ENCODE data around the gene BCL2L11.

Gene BCL2L11

DNA sequence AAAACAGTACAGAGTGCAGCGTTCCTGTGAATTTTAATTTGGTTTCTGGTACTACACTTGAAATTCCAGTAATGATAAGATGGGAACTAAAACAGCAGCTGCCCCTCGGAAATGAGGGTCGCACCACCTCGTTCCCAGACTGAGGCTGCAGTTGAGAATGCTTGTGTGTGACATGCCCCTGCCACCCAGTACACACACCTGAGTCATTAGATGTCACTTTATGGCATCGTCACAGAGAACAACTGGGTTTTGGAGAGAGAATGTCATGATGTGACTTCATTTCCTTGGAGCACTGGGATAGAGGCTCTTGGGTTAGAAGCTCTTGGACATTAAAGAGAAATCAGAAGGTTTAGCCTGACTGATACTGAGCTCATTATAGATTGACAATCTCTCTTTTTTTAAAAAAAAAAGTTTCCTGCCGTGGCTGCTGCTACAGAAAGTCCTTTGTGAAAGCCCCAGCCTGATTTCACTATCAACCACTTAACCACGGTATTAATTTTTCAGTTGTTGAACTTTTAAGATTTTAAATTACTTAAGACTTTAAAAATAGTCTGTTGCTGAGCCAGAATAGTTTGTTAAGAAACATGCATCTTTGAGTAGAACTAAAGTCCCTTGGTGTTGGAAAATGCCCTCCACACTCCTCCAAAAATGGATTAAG lies 24.5 kb downstream of the BCL2L11 start:
- no peak for DNase-seq

DNA sequence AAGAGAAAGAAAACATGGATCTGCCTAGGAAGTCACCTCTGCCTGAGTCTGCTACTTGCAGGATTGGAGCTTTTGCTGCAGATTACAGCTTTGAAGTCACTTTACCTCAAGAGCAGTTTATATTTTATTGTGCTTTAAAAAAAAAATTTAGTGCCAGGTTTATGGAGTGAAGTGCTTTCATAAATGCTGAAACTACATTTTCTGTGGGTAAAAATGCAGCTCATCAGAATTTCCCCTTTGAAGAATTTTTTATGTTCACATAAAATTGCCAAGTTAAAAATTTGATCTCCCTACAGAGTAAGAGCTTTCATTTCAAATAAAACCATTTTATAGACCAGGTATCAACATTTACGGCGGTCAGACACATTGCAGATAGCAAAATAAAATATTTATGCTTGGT lies 25.2 kb downstream of the BCL2L11 start:
- no peak for DNase-seq

DNA sequence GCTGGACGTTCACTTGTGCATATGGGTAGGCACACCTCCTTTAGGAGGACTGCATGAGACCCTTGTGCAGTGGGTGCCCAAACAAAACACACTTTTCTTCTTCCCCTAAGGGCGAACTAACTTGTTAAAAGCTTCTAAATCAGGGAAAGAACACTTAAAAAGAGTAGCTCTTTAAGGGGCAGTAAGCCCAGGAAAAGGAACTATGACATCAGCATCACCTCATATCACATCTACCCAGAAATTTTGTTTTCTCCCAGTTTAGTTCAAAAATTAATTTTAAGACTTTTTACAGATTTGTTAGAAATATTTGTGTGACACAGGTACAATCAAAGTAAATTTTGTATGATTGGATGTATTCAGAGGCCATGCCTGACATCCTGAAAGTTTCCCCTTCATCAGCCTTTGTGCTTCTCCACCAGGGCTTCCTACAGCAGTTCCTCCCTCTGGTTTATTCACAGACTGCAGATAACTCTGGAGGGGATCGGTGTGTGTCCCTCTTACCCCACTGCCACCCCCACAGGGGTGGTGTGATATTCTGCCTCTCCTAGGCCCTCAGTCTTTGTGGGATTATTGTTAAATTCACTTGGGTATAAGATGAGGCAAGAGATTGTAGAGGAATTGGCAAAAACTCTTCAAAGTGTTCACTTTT lies 27.6 kb downstream of the BCL2L11 start:
- no peak for DNase-seq

DNA sequence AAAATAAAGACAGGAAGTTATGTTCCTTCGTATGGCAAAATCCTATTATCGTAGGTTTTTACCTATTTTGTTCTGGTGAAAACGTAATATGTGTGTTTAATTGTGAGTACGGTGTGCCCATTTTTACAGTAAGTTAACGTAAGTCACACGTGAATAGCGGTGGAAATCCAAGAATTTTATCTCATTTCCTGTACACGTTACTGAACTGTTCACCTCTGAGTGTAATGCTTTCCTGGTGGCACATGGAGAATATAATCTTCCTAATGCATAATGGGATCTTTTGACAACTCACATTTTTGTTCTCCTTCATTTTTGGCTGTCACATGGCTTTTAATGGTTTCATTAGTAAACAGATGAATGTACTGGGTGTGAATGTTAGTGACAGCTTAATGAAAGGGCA lies 28.2 kb downstream of the BCL2L11 start:
- DNase-seq: no peak

DNA sequence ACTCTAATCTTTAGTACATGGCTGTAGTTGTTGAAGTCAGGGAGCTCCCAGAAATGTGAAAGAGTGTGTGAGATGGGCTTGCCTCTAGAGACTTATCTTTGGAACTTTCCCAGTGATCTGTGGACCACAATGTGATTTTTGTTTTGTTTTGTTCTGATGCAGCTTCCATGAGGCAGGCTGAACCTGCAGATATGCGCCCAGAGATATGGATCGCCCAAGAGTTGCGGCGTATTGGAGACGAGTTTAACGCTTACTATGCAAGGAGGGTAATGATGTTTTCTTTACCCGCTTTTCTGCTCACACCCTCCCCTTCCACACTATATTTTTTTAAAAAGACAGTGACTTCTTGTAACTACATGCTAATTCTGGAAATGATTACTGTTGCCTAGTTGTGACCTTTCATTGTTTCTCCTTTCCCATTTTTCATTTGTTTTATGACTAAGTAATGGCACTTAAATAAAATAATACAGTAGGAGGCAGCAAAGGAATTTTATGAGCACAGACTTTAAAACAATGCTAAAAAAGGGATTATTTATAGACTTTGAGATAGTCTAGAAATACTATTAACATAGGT lies 29.3 kb downstream of the BCL2L11 start:
- no peak for DNase-seq

DNA sequence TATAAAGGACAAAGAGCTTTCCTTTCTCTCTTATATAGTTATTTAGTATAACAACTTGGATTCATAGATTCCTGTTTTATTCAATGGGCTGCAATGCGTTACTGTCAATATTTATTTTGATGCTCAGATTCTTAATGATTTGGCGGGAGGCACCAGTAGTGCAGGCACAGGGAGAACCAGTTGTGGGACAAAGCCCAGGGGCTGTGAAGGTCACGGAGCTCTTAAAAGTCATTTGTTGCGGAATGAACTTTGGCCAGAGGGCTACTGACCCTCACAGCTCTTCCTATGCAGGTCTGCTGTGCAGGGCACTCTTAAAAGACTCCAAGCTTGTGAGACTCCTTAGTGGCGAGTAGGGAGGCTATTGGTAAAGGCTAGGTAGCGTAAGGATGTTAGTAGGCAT lies 34.0 kb downstream of the BCL2L11 start:
- no peak for DNase-seq

DNA sequence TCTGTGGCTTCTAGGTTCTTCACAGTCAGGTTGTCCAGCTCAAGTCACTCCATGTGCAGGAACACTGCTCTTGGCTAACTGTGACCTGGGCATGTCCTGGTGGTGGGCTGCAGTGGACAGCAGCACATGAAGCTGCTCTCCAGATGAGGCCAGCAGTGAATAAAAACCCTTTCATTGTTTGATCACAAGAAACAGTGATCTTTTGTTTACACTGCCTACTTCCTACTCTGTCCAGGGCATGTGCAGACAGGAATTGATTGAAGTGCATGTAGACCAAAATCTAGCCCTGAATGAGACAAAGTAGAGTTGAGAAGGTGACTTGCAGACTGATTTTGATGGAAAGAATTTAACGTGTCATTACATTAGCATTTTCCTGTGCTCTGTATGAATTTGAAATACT lies 34.9 kb downstream of the BCL2L11 start:
- no peak for DNase-seq

DNA sequence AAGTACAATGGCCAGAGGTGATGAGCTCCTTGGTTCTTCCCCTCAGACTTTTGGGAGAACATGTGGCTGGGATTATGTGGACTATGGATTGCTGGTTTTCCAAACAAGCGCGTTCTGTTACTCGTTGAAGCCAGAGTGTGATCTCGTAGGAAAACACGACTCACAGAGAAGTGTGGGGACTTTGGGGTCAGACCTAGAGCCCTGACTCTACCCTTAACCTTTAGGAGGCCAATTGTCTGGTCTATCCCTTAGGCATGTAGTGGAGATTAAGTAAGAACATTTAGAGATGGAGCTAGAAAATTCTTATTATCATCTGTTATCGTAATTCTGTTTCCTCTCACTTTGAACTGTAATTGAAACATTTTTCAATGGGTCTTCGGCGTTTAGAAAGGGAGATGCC lies 35.8 kb downstream of the BCL2L11 start:
- no peak for DNase-seq

DNA sequence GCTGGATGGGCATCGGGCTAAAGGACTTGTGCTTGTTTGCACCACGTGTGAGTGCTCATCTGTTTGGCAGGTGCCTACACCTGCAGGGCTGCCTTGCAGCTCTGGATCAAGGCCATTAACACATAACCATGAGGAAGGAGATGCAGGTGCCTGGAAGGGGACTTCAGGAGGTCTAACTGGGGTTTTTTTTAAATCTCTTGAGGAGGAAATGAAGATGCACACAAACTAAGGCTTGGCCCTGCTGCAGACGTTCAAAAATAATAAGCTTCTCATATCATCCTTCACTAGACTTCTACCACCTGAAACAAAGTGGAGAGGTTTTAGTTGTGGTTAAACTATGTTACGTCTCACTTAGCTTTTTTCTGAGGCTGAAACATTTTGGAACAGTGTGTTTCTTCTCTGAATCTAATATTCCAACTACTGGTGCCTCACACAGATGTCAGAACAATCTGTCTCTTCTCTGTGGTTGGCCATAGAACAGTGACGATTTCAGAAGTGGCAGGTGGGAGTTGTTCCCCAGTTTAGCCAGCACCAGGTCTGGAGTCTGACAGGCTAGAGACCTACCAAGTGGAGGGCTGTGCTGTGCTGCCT lies 36.5 kb downstream of the BCL2L11 start:
- DNase-seq: no peak

DNA sequence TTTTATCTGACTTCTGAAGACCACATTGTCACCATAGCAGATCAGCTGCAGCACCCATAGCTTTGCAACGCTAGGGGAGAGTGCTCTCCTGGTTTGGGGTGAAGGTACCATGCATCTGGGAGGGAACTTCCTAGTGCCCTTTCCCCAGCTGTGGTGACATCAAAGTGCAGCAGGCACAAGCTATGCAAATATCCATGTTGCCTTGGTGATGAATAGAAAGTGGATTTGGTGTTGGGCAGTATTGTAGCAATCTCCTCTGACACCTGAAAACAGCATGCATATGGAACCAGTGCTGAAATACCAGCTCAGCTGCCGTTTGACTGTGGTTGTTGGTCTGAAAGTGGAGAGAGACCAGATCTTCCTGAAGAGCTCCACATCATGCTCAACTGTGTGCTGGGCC lies 37.1 kb downstream of the BCL2L11 start:
- no peak for DNase-seq

DNA sequence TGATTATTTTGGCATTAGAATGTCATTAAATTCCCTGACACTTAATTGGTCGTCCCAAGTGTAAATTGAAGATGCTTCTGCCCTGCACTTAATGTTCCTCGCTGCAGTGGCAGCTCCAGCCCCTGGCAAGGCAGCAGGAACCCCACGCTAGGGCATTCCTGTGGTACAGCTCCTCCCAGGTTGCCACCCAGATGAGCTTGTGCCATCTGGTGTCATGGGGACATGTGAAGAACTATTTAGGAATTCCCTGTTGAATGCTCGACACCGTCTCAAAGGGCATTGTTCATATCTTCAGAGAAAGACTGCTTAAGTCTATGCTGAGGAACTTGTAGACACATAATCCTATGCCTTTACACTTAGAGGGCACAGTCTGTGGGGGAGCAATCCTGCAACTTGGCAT lies 38.9 kb downstream of the BCL2L11 start:
- no peak for DNase-seq

DNA sequence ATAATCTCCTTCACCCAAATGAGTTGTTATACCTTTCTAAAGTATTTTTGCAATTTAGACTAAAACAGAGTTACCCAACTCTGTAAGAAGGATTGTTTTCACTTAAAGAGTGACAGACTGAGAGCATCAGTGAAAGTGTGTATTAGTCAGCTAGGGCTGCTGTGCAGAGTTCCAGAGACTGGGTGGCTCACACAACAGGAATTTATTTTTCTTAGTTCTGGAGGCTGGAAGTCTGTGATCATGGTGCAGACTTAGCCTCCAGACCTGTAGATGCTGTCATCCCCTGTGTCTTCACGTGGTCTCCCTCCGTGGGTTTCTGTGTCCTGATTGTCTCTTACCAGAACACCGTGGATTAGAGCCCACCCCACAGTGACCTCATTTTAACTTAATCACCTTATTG lies 40.0 kb downstream of the BCL2L11 start:
- no peak for DNase-seq

DNA sequence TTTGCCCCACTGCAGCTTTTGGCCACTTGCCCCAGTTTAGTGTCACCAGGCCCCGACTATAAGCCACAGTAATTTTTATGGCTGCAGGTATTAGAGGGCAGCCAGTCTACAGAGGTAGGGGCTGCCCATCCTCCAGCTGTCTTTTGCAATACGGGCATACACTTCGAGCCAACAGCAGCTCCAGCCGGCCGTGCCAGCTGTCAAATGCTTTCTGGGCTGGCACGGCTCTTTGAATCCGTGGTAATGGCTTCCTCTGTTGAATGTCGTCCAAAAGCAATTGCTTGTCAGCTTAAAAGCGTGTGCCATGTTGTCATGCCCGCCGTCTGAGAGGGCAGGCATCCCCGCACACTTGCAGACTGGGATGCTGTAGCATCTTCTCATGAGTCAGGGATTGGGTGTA lies 41.3 kb downstream of the BCL2L11 start:
- no peak for DNase-seq

DNA sequence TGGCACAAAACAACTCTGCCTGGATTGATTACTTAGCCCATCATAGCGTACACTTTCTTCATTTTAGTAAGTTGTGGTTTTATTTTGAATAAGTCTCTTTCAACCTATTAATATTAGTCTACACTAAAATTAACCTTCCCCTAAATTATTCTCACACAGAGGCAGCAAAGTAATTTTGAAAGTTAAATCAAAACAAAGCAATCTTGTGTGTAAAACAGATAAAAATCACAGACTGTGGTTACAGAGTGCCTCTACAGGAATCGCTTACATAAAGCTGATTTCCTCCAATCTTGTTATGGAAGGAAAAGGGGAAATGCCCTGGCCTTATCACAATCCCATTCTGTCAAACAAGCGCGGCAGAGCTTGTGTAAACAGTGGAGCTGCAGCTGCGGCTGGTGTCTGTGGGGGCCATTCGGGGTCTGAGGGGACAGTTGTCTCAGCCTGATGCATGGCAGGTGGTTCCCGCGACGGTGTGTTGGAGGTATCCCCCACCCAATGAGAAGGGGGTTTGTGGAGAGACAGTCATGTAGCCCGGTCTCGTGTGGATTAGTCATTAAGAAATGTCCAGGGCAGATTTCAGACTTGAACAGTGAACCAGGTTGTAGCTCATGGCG lies 42.1 kb downstream of the BCL2L11 start:
- DNase-seq: no peak

DNA sequence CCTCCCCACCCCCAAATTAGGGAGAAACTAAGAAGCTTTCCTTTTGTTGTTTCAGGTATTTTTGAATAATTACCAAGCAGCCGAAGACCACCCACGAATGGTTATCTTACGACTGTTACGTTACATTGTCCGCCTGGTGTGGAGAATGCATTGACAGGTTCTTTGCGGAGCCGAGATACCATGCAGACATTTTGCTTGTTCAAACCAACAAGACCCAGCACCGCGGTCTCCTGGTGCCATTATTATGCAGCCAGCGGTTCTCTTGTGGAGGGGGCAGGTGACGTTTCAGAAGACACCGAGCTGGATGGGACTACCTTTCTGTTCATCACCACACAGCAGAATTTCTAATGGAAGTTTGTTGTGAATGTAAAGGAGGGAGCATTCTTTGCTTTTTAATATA lies 43.4 kb downstream of the BCL2L11 start:
- no peak for DNase-seq

DNA sequence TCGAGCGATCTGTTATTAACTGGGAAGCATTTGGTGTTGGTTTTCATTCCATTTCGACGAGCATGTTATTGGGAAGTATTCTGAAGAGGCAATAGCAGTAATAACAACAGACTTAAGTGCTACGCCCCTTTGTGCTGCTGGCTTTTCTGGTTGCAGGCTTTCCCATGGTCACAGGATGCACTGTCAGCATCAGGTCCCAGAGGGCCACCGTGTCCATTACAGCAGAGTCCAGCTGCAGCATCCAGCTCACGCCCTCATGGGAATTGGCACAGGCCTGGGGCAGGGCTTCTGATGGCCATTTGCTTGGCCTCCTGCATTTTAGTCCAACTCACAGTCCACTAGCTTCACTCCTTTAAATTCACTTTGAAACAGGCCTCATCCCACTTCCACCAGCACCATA lies 44.4 kb downstream of the BCL2L11 start:
- no peak for DNase-seq

DNA sequence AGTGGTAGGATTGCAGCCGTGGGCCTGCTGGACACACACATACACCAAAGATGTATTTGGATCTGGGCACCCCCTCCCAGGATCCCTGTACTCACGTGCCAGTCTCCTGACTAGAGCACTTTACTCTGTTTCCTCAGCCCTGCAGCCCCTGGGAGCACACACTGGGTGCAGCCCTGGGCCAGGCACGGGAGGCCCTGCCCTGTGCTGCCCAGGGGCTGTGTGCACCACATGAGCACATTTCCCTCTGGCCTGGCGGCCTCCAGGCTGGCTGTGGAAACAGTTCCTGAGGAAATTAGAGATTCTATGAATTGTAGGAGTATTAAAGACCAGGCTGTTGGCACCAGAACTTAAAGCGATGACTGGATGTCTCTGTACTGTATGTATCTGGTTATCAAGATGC lies 45.4 kb downstream of the BCL2L11 start:
- no peak for DNase-seq

DNA sequence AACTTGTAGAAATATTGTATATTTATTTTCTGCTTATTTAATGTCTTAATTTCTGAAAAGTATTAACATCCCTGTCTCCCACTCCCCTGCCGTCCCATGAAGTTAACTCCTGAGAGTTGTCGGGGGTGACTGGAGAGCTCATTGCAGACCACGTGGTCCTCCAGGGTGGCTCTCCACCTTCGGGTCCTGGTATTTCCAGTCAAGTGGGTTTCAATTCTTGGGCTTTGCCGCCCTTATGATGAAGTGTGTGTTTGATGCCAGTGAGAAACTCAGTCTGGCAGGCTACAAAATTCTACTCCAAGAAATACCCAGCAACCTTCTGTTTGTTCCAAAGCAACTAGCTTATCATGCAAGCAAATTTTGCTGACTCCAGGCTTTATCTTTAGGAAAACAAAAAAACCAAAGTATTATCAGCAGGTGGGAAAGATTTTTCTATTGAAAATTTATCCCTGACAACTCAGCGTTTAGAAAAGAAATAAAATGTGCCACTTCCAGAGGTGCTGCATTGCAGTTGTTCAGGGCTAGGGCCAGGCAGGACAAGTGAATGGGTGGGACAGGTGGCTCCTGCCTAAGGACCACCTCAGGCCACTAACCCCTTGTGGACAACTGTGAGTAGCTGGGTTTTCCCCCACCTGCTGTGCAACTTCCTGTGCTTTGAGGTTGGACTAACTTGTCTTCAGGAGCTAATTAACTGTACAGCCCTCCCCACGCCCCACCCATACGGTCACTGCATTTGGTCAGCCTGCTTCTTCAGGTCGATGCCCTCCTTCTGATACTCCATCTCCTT lies 46.6 kb downstream of the BCL2L11 start:
- DNase-seq: no peak

DNA sequence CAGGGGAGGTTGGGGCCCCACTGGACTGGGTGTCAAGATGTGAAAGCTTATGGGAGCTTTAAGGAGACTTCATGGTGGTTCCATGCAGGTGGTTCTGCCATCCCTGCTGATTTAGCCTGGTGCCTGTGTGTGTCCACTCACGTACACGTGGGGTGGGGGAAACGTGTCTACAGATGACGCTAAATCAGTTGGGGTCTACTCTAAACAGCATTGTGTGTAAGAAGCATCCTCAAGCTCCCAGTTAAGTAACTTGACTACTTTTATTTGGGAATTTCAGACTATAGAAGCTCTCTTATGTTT lies 47.1 kb downstream of the BCL2L11 start:
- DNase-seq: no peak

DNA sequence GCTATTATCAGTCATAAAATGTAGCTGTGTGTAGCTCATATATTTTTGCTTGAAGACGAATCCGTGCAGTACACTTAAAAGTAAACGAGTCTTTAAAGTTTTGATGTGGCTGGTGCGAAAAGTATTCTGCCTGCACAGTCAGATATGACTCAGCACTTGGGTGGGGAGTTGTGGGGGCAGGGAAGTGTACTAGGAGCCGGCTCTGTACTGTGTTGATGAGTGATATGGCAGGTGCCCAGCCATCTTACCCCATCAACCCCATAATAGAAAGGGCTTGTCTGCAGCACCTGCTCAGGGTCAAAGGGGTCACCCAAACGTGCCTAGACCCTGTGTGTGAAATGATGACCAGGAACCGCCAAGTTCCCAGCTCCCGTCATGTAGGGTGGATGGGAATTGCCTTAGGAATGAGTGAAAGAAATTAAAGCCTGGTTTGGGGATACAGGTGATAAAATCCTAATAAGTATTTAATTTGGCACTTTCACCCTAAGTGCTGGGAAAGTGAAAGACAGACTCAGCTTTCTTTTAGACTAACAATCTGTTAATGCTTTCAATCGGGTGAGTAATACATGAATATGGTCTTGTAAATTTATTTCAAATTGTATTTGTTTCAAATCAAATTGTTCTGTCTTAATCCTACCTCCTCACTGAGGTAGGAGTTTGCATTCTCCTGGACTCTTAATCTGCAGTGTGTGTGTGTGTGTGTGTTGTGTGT lies 48.0 kb downstream of the BCL2L11 start:
- peak; percentile 87 for DNase-seq

DNA sequence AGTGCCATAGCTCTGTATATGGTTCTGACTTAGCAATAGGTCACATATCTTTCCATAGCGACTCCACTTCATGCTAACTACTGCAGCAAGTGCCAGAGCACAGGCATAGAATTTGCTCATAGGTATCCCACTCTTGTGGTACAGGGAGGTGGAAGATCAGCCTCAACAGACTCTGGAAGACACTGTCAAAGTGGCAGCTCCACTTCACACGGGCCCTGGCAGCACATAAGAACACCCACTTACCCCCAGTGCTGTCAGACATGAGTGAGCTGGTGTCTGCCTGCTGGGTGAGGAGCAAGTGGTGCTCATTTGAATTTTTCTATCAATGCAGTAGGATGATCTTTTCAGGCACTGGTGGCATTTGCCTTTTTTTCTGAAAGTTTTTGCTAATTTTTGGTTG lies 48.6 kb downstream of the BCL2L11 start:
- DNase-seq: no peak

DNA sequence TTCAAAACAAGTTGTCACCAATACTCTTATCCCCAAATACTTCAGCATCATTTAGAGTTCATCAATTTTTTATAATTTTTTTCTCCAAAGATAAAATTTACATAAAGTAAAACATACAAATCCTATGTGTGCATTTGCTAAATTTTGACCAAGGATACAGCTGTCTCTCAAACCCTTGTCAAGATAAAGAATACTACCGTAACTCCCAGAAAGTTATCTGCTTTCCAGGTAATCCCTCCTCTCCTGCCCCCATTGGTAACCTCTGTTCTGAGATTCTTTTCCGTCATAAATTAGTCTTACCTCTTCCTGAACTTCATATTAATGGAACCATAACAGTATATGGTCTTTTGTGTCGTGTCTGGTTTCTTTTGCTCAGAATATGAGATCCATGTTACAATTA lies 49.2 kb downstream of the BCL2L11 start:
- DNase-seq: no peak
